GM19238 (cell line): Measurements from ENCODE around the gene EFNB3.

Experiments used
- DNase-seq: peaks from one replicate; pipeline ENCODE4 v3.0.0; 2011; ENCODE audit warnings: low spot score; ENCODE audit not compliant: insufficient read length

EFNB3 gene

DNA sequence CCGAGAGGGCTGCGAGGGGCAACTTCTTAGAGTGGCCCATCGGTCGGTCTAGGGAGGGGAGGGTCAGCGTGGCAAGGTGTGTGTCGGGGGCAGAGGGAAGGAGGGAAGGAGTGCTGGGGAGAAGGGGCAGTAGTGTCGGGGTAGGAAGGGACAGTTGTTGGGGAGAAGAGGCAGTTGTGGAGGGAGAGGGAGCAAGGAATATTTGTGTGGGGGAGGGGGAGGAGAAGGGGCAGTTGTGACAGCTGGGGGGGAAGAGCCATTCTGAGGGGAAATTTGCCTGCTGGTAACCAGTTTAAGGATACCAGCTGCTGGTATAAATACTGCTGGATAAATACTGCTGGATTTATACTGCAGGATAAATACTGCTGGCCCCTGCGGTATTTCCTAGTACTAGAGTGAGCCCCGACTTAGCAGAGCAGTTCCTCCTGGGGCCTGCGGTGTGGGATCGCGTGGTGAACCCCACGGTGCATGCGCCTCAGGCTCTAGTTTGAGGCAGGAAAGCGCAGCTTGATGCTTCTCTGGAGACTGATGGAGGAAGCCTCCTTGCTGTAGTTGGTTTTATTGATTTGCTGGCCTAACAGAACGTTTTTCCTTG is 12.9 kb downstream of the EFNB3 start:
- no peak for DNase-seq

DNA sequence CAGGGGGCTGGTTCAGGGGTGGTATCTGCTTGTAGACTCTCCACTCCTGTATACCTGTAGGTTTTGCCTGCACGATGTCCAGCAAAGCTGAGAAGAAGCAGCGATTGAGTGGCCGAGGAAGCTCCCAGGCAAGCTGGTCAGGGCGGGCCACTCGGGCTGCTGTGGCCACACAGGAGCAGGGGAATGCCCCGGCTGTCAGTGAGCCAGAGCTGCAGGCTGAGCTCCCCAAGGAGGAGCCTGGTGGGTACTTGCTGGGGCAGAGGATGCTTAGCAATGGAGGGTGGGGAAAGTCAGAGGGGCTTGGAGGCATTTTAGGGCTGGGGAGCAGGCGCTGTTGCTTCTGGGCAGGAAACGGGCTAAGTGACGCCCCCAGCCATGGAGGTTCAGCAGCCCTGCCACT is 14.7 kb downstream of the EFNB3 start:
- no peak for DNase-seq

DNA sequence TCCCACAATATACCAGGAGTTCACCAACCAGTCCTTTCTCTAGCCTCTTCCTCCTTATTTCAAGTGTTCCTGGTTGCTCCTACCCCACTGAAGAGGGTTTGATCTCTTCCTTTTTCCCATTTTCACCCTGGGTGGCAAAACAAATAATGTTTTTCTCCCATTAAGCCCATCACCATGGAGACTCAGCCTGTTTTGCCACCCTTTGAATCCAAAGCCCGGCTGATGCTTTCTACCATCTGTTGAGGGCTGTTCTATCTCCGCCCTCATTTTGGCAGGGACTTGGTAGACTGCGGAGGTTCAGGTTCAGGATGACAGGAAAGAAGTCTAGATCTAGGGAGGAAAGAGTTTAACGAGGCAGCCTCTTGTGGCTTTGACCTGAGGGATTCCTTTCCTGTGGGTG is 15.1 kb downstream of the EFNB3 start:
- DNase-seq: no peak

DNA sequence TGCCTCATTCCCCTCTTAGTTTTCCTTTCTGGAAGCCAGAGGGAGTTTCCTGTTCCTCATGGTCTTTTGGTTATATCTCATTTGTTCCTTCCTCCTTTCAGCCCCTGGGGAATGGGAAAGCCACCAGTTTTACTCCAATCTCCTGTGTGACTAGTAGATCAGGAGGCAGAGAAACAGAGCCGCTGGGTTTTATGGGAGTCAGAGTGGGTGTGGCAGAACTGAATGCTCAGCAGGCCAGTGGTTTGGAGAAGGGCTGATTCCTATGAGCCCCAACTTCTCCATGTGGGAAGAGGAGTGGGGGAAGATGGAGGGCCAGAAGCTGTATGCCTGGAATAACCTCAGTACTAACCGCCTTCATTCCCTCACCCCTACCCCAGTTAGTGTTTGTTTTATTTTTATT is 16.6 kb downstream of the EFNB3 start:
- no peak for DNase-seq

DNA sequence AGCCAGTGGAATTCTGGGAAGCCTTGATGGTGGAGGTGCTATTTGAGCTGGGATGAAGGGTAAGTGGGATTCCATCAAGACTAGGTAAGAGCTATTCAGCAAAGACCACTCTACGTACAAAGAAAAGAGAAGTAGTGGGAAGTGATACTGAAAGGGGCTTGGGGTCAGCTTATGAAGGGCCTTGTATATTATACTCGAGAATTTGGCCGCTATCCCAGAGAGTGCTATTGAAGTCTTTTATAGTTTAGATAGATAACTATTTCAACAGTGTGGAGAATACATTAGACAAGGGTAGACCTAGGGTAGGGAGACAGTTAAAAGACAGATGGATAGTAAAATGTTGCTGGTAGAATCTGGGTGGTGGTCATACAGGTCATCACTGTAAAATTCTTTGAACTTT is 22.9 kb downstream of the EFNB3 start:
- DNase-seq: no peak

DNA sequence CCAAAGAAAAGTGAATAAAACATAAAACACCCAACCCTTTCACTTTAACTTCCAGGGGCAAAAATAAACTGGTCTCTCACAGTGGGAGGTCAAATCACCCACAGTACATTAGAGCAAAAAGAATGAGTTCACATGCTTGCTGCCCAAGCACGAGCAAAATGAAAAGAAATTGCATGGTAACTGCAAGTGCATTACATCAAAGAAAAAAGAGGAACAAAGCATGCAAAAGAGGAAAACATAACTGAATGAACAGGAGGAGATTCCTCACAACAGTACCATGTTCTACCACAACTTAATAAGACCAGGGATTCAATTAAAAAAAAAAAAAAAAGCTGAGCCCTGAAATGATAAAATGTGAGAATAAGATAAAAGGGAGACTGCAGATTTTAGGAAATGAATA is 24.8 kb downstream of the EFNB3 start:
- DNase-seq: no peak

DNA sequence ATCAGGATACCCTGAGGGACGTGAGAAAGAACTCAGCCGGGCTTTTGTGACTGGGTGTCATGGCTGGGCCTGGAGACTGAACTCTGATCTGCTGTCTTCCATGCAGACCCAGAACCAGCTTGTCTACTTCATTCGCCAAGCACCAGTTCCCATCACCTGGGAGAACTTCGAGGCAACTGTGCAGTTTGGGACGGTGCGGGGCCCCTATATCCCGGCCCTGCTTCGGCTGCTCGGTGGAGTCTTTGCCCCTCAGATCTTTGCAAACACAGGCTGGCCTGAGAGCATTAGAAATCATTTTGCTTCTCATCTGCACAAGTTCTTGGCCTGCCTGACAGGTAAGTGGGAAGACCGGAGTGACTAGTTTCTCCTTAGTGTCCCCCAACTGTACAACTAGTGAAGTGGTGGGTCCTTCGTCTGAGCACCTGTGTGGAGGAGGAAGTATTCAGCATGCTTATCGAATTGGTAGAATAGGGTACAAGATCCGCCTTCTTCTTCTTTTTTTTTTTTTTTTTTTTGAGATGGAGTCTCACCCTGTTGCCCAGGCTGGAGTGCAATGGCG is 28.1 kb downstream of the EFNB3 start:
- no peak for DNase-seq

DNA sequence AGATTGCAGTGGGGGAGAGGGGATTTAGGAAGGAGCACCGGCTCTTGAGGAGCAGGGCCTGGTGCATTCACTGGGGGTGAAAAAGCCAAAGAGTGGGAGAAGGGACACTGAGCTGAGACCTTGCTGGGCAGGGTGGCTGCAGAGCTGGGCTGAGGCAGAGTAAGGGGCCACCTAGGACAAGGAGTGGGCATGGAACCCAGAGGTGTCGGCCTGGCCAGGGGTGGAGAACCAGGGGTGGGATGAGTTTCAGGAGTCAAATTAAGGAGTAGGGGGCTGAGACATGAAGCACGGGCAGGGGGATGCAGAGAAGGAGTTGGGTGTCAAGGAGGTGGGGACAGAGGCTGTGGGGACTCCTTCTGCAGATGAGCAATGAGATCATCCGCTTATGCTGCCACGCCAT is 32.6 kb downstream of the EFNB3 start:
- DNase-seq: no peak

DNA sequence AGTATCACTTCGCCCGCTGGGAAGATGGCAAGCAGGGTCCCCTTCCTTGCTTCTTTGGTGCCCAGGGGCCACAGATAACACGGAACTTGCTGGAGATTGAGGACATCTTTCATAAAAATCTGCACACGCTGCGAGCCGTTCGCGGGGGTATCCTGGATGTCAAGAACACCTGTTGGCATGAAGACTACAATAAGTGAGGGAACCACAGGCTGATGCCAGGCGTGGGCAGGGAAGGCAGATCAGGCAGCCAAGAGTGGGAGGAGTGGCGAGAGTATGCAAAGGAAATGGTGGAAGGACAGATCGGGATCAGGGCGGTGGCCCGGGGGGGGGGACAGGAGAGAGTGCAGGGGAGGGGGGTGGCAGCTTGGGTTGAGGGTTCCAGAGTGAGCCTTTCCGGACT is 34.7 kb downstream of the EFNB3 start:
- no peak for DNase-seq

DNA sequence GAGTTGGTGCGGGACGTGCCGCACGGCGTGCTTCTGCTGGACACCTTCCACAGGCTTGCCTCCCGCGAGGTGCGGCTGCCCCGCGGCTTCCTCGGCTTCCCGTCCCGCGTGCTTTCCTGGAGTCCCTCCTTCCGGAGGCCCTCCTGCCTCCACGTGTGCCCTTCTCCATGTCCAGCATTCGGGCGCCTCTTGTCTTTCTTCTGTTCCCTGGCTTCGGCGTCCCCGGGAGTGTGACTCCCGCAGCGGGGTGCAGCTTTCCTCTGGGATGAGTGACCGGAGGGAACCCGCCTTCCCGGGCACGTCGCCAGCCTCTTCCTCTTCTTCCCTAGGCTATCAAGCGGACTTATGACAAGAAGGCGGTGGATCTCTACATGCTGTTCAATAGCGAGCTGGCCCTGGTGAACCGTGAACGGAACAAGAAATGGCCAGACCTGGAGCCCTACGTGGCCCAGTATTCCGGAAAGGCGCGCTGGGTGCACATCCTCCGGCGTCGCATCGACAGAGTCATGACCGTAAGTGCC is 35.5 kb downstream of the EFNB3 start:
- DNase-seq: no peak

DNA sequence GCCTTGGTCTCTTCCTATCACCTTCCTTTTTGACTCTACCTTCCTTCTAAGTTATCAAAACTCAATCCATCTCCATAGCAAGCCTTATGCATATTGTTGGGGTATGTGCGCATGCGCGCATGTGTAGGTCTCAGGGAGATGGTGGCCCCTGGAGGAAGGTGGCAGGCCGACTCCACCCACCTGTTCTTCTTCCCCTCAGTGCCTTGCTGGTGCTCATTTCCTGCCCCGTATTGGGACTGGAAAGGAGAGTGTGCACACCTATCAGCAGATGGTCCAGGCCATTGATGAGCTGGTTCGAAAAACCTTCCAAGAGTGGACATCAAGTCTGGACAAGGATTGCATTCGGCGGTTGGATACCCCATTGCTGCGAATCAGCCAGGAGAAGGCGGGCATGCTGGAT is 37.7 kb downstream of the EFNB3 start:
- no peak for DNase-seq

DNA sequence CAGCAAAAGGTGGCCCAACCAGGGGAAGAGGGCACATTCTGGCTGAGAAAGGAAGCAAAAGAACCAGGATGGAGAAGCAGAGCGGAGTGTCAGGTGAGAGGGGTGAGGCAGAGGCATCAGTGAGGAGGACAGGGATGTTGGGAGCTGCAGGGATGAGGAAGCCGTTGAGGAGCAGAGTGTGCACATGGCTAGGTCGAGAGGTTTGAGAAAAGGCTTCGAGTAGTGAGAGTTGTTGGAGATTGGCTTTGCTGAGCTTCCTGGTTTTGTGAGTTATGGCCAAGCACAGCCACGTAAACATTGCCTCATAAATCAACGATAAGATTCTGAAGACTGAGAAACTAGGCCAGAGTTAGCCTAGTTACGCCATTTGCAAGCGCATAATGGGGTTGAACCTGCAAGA is 39.4 kb downstream of the EFNB3 start:
- no peak for DNase-seq

DNA sequence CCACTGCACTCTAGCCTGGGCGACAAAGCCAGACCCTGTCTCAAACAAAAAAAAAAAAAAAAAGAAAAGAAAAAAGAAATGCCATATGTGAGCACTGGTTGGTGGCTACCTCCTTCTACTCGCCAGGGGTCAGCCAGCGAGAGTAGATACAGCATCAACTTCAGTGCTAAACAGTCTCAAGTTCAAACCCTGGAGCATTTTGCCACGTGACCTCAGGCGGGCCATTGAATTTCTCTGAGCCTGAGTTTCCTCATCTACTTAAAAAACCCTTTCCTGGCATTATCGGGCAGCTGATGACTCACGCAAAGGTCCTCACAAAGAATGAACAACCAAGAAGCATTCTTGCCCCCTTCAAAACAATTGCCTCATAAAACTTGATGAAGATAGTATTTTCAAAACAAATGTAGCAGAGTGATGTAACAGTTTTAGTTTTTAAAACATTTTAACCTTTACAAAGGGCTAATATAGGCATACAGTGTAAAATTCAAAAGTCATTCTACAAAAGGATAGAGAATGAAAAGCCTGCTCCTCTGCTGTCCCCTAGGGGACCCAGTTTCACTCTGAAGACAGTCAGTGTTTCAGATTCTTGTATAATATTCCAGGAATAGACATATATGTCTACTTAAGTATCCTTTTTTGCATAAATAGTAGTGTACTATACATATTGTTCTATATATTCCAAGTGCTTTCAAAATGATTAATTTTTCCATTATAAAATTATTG is 40.9 kb downstream of the EFNB3 start:
- no peak for DNase-seq

DNA sequence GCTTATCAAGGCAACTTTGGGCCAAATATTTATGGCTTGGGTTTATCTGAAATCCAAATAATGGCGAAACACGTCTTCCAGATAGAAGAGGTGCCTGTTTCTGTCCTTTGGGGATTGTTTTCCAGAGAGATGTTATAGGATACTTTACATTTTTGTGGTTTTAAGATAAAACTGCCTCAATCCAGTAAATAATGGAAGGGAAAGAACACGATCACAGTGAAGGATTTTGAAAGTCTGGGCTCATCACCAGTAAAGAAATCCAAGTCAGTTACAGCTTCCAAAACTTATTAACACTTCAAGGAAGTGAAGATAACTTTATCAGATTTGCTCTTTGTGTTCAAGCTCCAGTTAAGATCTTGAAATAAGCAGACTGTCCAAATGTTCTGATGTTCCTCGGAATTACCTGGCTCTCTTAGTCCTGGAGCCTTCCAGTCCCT is 42.7 kb downstream of the EFNB3 start:
- no peak for DNase-seq

DNA sequence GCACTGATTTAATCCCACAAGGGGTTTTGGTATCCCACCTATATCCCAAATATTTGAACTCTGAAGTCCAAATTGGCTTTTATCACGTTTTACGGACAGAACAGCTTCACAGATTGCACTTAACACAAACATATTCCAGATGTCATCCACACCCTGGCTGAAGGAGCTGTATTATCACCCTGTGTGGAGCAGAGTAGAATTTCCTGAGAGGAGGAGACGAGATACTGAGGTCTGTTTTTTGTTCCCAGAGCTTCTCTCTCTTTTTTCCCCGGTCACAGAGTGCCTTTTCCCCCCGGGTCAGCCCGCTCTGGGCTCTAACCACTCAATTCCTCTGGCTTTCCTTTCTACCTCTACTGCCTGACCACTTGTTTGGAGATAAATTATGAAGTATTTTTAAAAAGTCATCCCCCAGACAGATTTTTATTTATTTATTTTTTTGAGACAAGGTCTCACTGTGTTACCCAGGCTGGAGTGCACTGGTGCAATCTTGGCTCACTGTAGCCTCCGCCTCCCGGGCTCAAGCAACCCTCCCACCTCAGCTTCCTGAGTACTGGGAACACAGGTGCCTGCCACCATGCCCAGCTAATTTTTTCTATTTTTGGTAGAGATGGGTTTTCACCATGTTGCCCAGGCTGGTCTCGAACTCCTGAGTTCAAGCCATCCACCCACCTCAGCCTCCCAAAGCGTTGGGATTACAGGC is 43.2 kb downstream of the EFNB3 start:
- DNase-seq: no peak

DNA sequence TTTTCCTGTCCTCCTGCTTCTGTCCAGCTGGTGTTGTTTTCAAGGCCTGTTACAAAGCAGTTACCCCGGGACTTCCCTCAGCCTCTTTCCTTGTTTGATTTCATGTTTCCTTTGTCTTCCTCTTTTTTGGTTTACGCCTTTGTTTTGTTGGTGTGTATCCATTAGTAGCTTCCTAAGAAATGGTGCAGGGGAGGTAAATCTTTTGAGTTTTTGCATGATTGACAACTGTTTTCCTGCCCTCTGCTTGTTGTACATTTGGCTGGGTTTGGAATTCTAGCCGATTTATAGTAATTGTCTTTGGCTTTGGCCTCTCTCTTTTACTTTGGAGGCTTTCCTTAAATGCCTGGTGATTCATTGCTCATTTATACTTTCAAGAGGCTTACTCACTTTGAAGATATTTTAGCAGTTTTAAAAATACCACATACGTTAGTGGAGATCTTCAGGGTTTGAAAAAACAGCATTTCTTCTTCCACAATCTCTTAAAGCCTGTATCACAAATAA is 45.4 kb downstream of the EFNB3 start:
- no peak for DNase-seq

DNA sequence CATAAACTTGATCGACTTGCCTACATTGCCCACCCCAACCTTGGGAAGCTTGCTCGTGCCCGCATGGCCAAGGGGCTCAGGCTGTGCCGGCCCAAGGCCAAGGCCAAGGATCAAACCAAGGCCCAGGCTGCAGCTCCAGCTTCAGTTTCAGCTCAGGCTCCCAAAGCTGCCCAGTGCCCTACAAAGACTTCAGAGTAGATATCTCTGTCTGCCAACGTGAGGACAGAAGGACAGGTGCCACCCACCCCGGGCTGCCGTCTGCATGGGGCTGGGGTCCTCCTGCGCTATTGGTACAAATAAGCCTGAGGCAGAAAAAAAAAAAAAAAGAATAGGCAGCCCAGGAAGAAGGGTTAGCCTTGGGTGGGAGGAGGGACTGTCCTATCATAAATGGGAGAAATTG is 49.7 kb downstream of the EFNB3 start:
- DNase-seq: no peak

DNA sequence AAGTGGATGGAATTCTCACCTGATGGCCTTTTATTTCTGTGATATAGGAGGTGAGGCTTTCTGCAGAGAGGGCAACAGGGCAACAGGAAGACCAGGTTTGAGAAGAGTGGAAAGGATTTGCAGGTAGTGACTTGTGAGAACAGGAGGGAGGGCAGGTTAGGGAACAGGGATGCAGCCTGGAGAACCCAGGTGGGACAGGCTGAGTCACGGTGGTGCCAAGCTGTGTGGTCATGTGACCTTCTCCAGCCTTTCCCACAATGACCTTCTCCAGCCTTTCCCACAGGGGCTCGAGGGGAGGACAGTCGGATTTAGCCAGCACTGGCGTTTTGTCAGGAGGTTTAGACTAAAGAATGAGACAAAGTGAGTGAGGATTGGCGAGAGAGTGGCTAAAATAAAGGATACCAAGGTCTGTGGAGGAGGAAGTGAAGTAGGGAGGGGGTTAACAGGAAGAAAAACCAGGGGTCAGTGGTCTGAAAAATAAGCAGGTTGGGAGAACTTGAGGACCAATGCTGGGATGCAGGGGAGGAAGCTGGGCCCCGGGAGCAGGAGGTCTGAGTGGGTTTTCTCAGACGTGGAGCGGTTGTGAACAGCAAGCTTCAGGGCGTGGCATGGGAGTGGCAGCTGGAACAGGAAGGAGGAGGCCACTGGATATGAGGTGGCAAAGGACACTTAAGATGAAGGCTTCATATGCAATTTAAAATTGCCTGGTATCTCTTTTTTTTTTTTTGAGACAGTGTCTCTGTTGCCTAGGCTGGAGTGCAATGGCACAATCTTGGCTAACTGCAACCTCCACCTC is 50.3 kb downstream of the EFNB3 start:
- DNase-seq: no peak

DNA sequence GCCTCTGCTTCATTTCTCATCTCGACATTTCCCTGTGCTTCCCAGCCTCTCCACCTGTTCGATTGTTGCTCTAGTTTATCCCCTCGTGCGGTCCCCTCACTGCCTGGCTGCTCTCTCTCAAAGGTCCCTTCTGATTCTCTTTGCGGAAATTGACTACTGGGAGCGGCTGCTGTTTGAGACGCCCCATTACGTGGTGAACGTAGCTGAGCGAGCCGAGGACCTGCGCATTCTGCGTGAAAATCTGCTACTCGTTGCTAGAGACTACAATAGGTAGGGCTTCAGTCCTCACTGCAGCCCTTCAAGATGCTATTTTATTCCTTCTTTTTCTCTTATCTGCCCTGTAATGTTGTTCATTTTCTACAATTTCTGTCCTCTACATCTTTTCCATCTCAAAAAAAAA is 52.0 kb downstream of the EFNB3 start:
- DNase-seq: no peak
